BLaER1 (cell line): ENCODE measurements around the gene GABARAPL1.

Source experiments
- H3K27ac ChIP-seq: shearing (Covaris generic); formaldehyde crosslinking; 2 replicates; pipeline ENCODE4 v1.8.1; 2022
- H3K27me3 ChIP-seq: shearing (Covaris generic); formaldehyde crosslinking; 2 replicates; pipeline ENCODE4 v1.8.1; 2022
- H3K36me3 ChIP-seq: shearing (Covaris generic); formaldehyde crosslinking; 2 replicates; pipeline ENCODE4 v1.8.1; 2022
- H3K4me1 ChIP-seq: shearing (Covaris generic); formaldehyde crosslinking; 2 replicates; pipeline ENCODE4 v1.8.1; 2022
- H3K4me2 ChIP-seq: shearing (Covaris generic); formaldehyde crosslinking; 2 replicates; pipeline ENCODE4 v1.8.1; 2022
- H3K4me3 ChIP-seq: shearing (Covaris generic); formaldehyde crosslinking; 2 replicates; pipeline ENCODE4 v1.8.1; 2022
- H3K9ac ChIP-seq: shearing (Covaris generic); formaldehyde crosslinking; 2 replicates; pipeline ENCODE4 v1.8.1; 2022
- H3K9me3 ChIP-seq: shearing (Covaris generic); formaldehyde crosslinking; 2 replicates; pipeline ENCODE4 v1.8.1; 2022
- H4K20me1 ChIP-seq: shearing (Covaris generic); formaldehyde crosslinking; 2 replicates; pipeline ENCODE4 v1.8.1; 2022
- Cebpa-rat ChIP-seq: shearing (Covaris generic); IDR thresholded peaks from 2 replicates; pipeline ENCODE4 v1.8.1; 2022

Gene GABARAPL1

GRCh38 chr12:10226731-10227130, 14.1 kb downstream of the GABARAPL1 start:
- H3K4me3 ChIP-seq: no peak overlapping the region
- no peak for TF ChIP-seq Cebpa-rat
- H4K20me1 ChIP-seq: no peaks in the 10 kb centered on the region
- no peak overlapping the region for H3K4me2 ChIP-seq
- H3K27me3 ChIP-seq: no peaks in the 10 kb centered on the region
- H3K4me1 ChIP-seq: peaks cover 13% of the 10 kb centered on the region
- no peak overlapping the region for H3K9ac ChIP-seq
- no peak overlapping the region for H3K27ac ChIP-seq
- H3K9me3 ChIP-seq: peaks cover 7% of the 10 kb centered on the region
- H3K36me3 ChIP-seq: peaks cover 25% of the 10 kb centered on the region

GRCh38 chr12:10227648-10228047, 15.0 kb downstream of the GABARAPL1 start:
- Histone ChIP-seq H3K4me2 (peak overlapping the region; percentile 3; the same call in 1 of the 2 replicates), H3K4me1 (peaks cover 13% of the 10 kb centered on the region), H3K9ac (no peak overlapping the region), H3K27me3 (no peaks in the 10 kb centered on the region), H3K27ac (no peak overlapping the region), H3K9me3 (peaks cover 12% of the 10 kb centered on the region), H4K20me1 (no peaks in the 10 kb centered on the region), H3K4me3 (no peak overlapping the region), H3K36me3 (peaks cover 16% of the 10 kb centered on the region)
- TF ChIP-seq Cebpa-rat: no peak

- Histone ChIP-seq H3K36me3 (peaks cover 6% of the 10 kb centered on the region; the same call in 1 of the 2 replicates), H3K9ac (no peak overlapping the region), H3K4me3 (no peak overlapping the region), H3K4me2 (no peak overlapping the region), H3K4me1 (peaks cover 7% of the 10 kb centered on the region), H3K9me3 (peaks cover 48% of the 10 kb centered on the region), H4K20me1 (no peaks in the 10 kb centered on the region), H3K27me3 (no peaks in the 10 kb centered on the region), H3K27ac (no peak overlapping the region)
- TF ChIP-seq Cebpa-rat: no peak
These were observed 21.9 kb downstream of the GABARAPL1 start for GRCh38 chr12:10234562-10234961.

- no peak for TF ChIP-seq Cebpa-rat
- H4K20me1 ChIP-seq: no peaks in the 10 kb centered on the region
- H3K27ac ChIP-seq: no peak overlapping the region
These were observed 23.3 kb downstream of the GABARAPL1 start for GRCh38 chr12:10235761-10236631.

GRCh38 chr12:10236720-10237119, 24.0 kb downstream of the GABARAPL1 start:
- H4K20me1 ChIP-seq: no peaks in the 10 kb centered on the region
- TF ChIP-seq Cebpa-rat: no peak
- no peak overlapping the region for H3K4me2 ChIP-seq
- H3K4me3 ChIP-seq: no peak overlapping the region
- peaks cover 7% of the 10 kb centered on the region for H3K4me1 ChIP-seq
- no peak overlapping the region for H3K27ac ChIP-seq
- H3K9me3 ChIP-seq: peaks cover 41% of the 10 kb centered on the region
- no peaks in the 10 kb centered on the region for H3K27me3 ChIP-seq
- peaks cover 6% of the 10 kb centered on the region; the same call in 1 of the 2 replicates for H3K36me3 ChIP-seq
- H3K9ac ChIP-seq: no peak overlapping the region

More at GRCh38 chr12:10235761-10236631, 23.3 kb downstream of the GABARAPL1 start:
- peaks cover 6% of the 10 kb centered on the region; the same call in 1 of the 2 replicates for H3K36me3 ChIP-seq
- peaks cover 48% of the 10 kb centered on the region for H3K9me3 ChIP-seq
- no peak overlapping the region for H3K4me3 ChIP-seq
- H3K27me3 ChIP-seq: no peaks in the 10 kb centered on the region
- peaks cover 7% of the 10 kb centered on the region for H3K4me1 ChIP-seq
- peak overlapping the region; percentile 18 for H3K4me2 ChIP-seq
- H3K9ac ChIP-seq: no peak overlapping the region

- no peaks in the 10 kb centered on the region for H3K27me3 ChIP-seq
- no peak overlapping the region for H3K9ac ChIP-seq
- H3K4me3 ChIP-seq: no peak overlapping the region
- TF ChIP-seq Cebpa-rat: no peak
- H3K4me2 ChIP-seq: no peak overlapping the region
- no peaks in the 10 kb centered on the region for H4K20me1 ChIP-seq
- peaks cover 18% of the 10 kb centered on the region for H3K4me1 ChIP-seq
- H3K9me3 ChIP-seq: peaks cover 29% of the 10 kb centered on the region
- peaks cover 6% of the 10 kb centered on the region; the same call in 1 of the 2 replicates for H3K36me3 ChIP-seq
- H3K27ac ChIP-seq: no peak overlapping the region
These were observed 25.8 kb downstream of the GABARAPL1 start for GRCh38 chr12:10238526-10238925.

GRCh38 chr12:10241290-10241689, 28.6 kb downstream of the GABARAPL1 start:
- Histone ChIP-seq H3K9ac (no peak overlapping the region), H3K4me1 (peaks cover 26% of the 10 kb centered on the region), H4K20me1 (no peaks in the 10 kb centered on the region), H3K36me3 (no peaks in the 10 kb centered on the region), H3K4me3 (no peak overlapping the region), H3K27me3 (no peaks in the 10 kb centered on the region), H3K9me3 (peaks cover 9% of the 10 kb centered on the region), H3K27ac (no peak overlapping the region), H3K4me2 (no peak overlapping the region)
- TF ChIP-seq Cebpa-rat: no peak

- H3K27me3 ChIP-seq: no peaks in the 10 kb centered on the region
- H3K4me2 ChIP-seq: no peak overlapping the region
- no peak for TF ChIP-seq Cebpa-rat
- H4K20me1 ChIP-seq: no peaks in the 10 kb centered on the region
- no peak overlapping the region for H3K27ac ChIP-seq
- peaks cover 9% of the 10 kb centered on the region for H3K9me3 ChIP-seq
- no peak overlapping the region for H3K9ac ChIP-seq
- H3K4me1 ChIP-seq: peaks cover 24% of the 10 kb centered on the region
- H3K4me3 ChIP-seq: no peak overlapping the region
- no peaks in the 10 kb centered on the region for H3K36me3 ChIP-seq
These were observed 29.1 kb downstream of the GABARAPL1 start for GRCh38 chr12:10241727-10242126.

- peaks cover 33% of the 10 kb centered on the region for H3K4me1 ChIP-seq
- no peak for TF ChIP-seq Cebpa-rat
These were observed 29.9 kb downstream of the GABARAPL1 start for GRCh38 chr12:10242539-10242938.

GRCh38 chr12:10243818-10244520, 31.3 kb downstream of the GABARAPL1 start:
- TF ChIP-seq Cebpa-rat: no peak
- Histone ChIP-seq H3K4me1 (peaks cover 40% of the 10 kb centered on the region), H3K27me3 (no peaks in the 10 kb centered on the region), H3K36me3 (no peaks in the 10 kb centered on the region), H3K4me3 (no peak overlapping the region), H3K4me2 (peak overlapping the region; percentile 80), H4K20me1 (no peaks in the 10 kb centered on the region), H3K9me3 (no peaks in the 10 kb centered on the region), H3K9ac (no peak overlapping the region), H3K27ac (no peak overlapping the region)

More at GRCh38 chr12:10242539-10242938, 29.9 kb downstream of the GABARAPL1 start:
- no peaks in the 10 kb centered on the region for H3K27me3 ChIP-seq
- H3K9ac ChIP-seq: no peak overlapping the region
- H3K4me2 ChIP-seq: peak overlapping the region; percentile 15; the same call in 1 of the 2 replicates
- H3K27ac ChIP-seq: no peak overlapping the region
- H3K36me3 ChIP-seq: no peaks in the 10 kb centered on the region
- no peaks in the 10 kb centered on the region for H4K20me1 ChIP-seq
- no peak overlapping the region for H3K4me3 ChIP-seq
- peaks cover 2% of the 10 kb centered on the region for H3K9me3 ChIP-seq
